K562 (cell line): ENCODE results near the gene USP13. TPM values are rescaled to one million over a fixed set of nuclear protein-coding genes. Genes with fewer than 3 reads are reported as not detected.
A peak's percentile ranks its signal among the peaks of the same experiment; 100 is the strongest.

Experiments
- CC2D1A ChIP-seq: fragments of 450-650 bp; IDR thresholded peaks from 2 replicates; pipeline ENCODE4 v1.6.1; 2017; ENCODE audit warnings: mild to moderate bottlenecking
- CEBPG ChIP-seq, 3 experiments: fragments of 200-800 bp in 1 of 3; sonication (Bioruptor generic) in 1 of 3; sonication (generic) in 1 of 3; formaldehyde crosslinking in 1 of 3; IDR thresholded peaks in 2 of 3; conservative IDR thresholded peaks in 1 of 3; 2 replicates each; pipeline versions ENCODE4 v1.6.1 to v1.8.0; 2016 to 2022; ENCODE audit warnings: missing compliant biosample characterization in 2 of 3, missing genetic modification characterization in 2 of 3, mild to moderate bottlenecking in 1 of 3, missing genetic modification reagents in 1 of 3
- GTF2E2 ChIP-seq: fragments of 200-800 bp; sonication (Bioruptor generic); IDR thresholded peaks from 2 replicates; pipeline ENCODE4 v1.6.1; 2016; ENCODE audit warnings: missing genetic modification characterization, missing compliant biosample characterization
- KDM2B ChIP-seq: fragments of 250-450 bp; sonication (Bioruptor Pico); IDR thresholded peaks from 2 replicates; pipeline ENCODE4 v1.8.0; 2021; ENCODE audit warnings: mild to moderate bottlenecking, moderate library complexity
- KLF1 ChIP-seq: fragments of 450-650 bp; IDR thresholded peaks from 2 replicates; pipeline ENCODE4 v1.6.1; 2016; ENCODE audit warnings: missing genetic modification characterization, missing compliant biosample characterization
- RB1 ChIP-seq: fragments of 450-650 bp; IDR thresholded peaks from 2 replicates; pipeline ENCODE4 v1.6.1; 2017; ENCODE audit warnings: low read depth, mild to moderate bottlenecking
- RBM39 ChIP-seq: fragments of 200-400 bp; formaldehyde crosslinking; optimal IDR thresholded peaks from 2 replicates; pipeline ENCODE3; 2018; ENCODE audit warnings: low read depth, low read length
- SRF ChIP-seq, 2 experiments: fragments of 250-450, 450-650 bp in 1 of 2; sonication (Bioruptor Pico) in 1 of 2; sonication (generic) in 1 of 2; formaldehyde crosslinking; IDR thresholded peaks; 2 replicates each; pipeline versions ENCODE4 v1.5.0 to v1.5.1; 2020 to 2022; ENCODE audit warnings: mild to moderate bottlenecking in 1 of 2, missing genetic modification reagents in 1 of 2
- polyA plus RNA-seq, 8 experiments: library from polyadenylated mRNA; depleted of rRNA in 4 of 8; stranded (reverse) in 5 of 8; unstranded in 3 of 8; fragments of >200 nt; fragmentation: Nextera tagmentation in 2 of 8; fragmentation: Illumina TruSeq in 1 of 8; extraction: Ambion mirVana in 2 of 8; extraction: Trizol in 1 of 8; gene quantifications; 2 replicates each; pipeline versions ENCODE4 v1.2.1 to v1.2.3, GENCODE V29; 2011 to 2014; ENCODE audit warnings: inconsistent platforms in 1 of 8, missing spikeins in 1 of 8
- total RNA-seq, 7 experiments: library from RNA; depleted of rRNA in 6 of 7; stranded (reverse); fragments of >200 nt in 6 of 7; fragmentation: Illumina TruSeq in 2 of 7; extraction: Trizol in 2 of 7; gene quantifications; 2 replicates each; pipeline versions ENCODE4 v1.2.1 to v1.2.3, GENCODE V29; 2011 to 2021; ENCODE audit warnings: low replicate concordance in 1 of 7
- TF ChIP-seq, protein P1 (sequence below), 2 experiments: IDR thresholded peaks in 1 of 2; conservative IDR thresholded peaks in 1 of 2; 2 replicates each; pipeline ENCODE4 v1.6.1; 2016; ENCODE audit warnings: low read depth in 2 of 2, mild to moderate bottlenecking in 1 of 2, missing compliant biosample characterization in 1 of 2, missing genetic modification characterization in 1 of 2, moderate library complexity in 1 of 2
- TF ChIP-seq, protein P2 (sequence below), 3 experiments: fragments of 200-800 bp in 1 of 3; sonication (Bioruptor generic) in 1 of 3; sonication (generic) in 1 of 3; formaldehyde crosslinking in 1 of 3; IDR thresholded peaks; 2 replicates each; pipeline versions ENCODE4 v1.6.1 to v1.8.0; 2016 to 2022; ENCODE audit warnings: mild to moderate bottlenecking in 2 of 3, missing compliant biosample characterization in 2 of 3, missing genetic modification characterization in 2 of 3, missing genetic modification reagents in 1 of 3
- TF ChIP-seq, protein P3 (sequence below), 2 experiments: fragments of 450-650 bp in 1 of 2; sonication (generic) in 1 of 2; formaldehyde crosslinking in 1 of 2; IDR thresholded peaks; 2 replicates each; pipeline versions ENCODE4 v1.7.1 to v1.9.0; 2016 to 2022; ENCODE audit warnings: inconsistent platforms in 1 of 2, mild to moderate bottlenecking in 1 of 2, missing genetic modification reagents in 1 of 2

USP13 gene
- total and polyA plus RNA-seq, 9 of the 15 experiments (the other 6 are each of a cell fraction or from before 2014, with no cell fraction given), result 0.11 to 2.3 (median 0.51) TPM

DNA sequence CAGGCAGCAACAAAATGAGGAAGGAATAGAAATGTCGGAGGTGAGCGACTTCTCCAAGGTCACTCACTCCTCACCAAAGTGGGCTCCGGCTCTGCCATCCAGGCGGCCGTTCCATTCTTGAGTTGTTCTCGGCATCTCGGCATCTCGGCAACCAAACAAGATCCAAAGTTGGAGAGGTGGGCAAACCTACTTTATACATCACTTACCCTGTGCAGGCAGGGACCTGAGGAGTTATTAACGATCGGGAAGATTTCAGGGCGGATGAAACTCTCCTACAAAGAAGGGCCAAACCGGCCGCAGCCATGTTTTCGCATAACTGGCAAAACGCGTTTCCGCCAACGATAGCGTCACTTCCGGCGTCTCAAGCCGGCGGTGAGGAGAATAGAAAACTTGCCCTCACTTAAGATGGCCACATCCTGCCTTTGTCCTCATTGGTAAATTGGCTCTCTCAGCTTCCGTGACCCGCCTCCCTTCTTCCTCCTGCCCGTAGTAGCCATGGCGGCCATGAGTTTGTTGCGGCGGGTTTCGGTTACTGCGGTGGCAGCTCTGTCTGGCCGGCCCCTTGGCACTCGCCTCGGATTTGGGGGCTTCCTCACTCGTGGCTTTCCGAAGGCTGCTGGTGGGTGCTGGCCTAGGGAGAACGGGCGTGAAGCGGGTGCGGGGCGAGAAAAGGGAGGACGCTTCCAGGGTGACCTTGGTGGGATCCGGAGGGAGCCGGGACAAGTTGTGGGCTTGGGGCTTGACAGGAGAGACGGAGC, 48.3 kb upstream of the USP13 start, which contains the start of the genes MRPL47 and NDUFB5 (continued):
- TF ChIP-seq, protein P1, sequence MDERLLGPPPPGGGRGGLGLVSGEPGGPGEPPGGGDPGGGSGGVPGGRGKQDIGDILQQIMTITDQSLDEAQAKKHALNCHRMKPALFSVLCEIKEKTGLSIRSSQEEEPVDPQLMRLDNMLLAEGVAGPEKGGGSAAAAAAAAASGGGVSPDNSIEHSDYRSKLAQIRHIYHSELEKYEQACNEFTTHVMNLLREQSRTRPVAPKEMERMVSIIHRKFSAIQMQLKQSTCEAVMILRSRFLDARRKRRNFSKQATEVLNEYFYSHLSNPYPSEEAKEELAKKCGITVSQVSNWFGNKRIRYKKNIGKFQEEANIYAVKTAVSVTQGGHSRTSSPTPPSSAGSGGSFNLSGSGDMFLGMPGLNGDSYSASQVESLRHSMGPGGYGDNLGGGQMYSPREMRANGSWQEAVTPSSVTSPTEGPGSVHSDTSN (CRISPR knock-in tag; IDR thresholded peaks at IDR 0.05; ENCODE audit: low read depth), result no peak
- TF ChIP-seq, protein P1 (tag; conservative IDR thresholded peaks at IDR 0.05; ENCODE audit: low read depth), result no peak
- TF ChIP-seq CEBPG (CRISPR knock-in tag; IDR thresholded peaks at IDR 0.05) (0 out of 2 replicates have a peak, but pooled peaks have one; percentile 0), CEBPG (tag; conservative IDR thresholded peaks at IDR 0.05 in 1 of 2, IDR thresholded peaks at IDR 0.05 in 1 of 2) (no peak), KLF1 (tag) (0 out of 2 replicates have a peak, but pooled peaks have one; percentile 29), CC2D1A (no peak), SRF (CRISPR knock-in tag; IDR thresholded peaks at IDR 0.05) (peak in 1 of 2 experiments; percentile 55; a peak in 2 of 4 replicates), RBM39 (peak; percentile 93), GTF2E2 (tag) (peak; percentile 85; the same call in 1 of the 2 replicates), KDM2B (no peak), RB1 (peak; percentile 75)
- TF ChIP-seq, protein P2, sequence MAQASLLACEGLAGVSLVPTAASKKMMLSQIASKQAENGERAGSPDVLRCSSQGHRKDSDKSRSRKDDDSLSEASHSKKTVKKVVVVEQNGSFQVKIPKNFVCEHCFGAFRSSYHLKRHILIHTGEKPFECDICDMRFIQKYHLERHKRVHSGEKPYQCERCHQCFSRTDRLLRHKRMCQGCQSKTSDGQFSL (CRISPR knock-in tag; IDR thresholded peaks at IDR 0.05), result no peak
- TF ChIP-seq, protein P2 (tag; IDR thresholded peaks at IDR 0.05), result no peak
- TF ChIP-seq, protein P3, sequence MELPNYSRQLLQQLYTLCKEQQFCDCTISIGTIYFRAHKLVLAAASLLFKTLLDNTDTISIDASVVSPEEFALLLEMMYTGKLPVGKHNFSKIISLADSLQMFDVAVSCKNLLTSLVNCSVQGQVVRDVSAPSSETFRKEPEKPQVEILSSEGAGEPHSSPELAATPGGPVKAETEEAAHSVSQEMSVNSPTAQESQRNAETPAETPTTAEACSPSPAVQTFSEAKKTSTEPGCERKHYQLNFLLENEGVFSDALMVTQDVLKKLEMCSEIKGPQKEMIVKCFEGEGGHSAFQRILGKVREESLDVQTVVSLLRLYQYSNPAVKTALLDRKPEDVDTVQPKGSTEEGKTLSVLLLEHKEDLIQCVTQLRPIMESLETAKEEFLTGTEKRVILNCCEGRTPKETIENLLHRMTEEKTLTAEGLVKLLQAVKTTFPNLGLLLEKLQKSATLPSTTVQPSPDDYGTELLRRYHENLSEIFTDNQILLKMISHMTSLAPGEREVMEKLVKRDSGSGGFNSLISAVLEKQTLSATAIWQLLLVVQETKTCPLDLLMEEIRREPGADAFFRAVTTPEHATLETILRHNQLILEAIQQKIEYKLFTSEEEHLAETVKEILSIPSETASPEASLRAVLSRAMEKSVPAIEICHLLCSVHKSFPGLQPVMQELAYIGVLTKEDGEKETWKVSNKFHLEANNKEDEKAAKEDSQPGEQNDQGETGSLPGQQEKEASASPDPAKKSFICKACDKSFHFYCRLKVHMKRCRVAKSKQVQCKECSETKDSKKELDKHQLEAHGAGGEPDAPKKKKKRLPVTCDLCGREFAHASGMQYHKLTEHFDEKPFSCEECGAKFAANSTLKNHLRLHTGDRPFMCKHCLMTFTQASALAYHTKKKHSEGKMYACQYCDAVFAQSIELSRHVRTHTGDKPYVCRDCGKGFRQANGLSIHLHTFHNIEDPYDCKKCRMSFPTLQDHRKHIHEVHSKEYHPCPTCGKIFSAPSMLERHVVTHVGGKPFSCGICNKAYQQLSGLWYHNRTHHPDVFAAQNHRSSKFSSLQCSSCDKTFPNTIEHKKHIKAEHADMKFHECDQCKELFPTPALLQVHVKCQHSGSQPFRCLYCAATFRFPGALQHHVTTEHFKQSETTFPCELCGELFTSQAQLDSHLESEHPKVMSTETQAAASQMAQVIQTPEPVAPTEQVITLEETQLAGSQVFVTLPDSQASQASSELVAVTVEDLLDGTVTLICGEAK (IDR thresholded peaks at IDR 0.05), result peak; percentile 98
- TF ChIP-seq, protein P3 (CRISPR knock-in tag; IDR thresholded peaks at IDR 0.05), result no peak
